WTC11 (cell line): Measurements from ENCODE around the gene SLC8A3. TPM values are rescaled to one million over a fixed set of nuclear protein-coding genes. Genes with fewer than 3 reads are reported as not detected.

Experiments
- ATAC-seq: fragments of 200-7000 bp; cut with Tn5 transposase; 2 replicates; pipeline ENCODE4 v1.10.0; 2021; ENCODE audit warnings: mild to moderate bottlenecking, moderate library complexity
- CTCF ChIA-PET: fragments of 300-600 bp; sonication (Branson Sonifier 250); formaldehyde crosslinking; loops from one replicate; lab custom pipeline; 2021; ENCODE audit warnings: antibody characterized with exemption; lab: Charles Lee
- POLR2A ChIA-PET: fragments of 350-600 bp; sonication (Branson Sonifier 250); formaldehyde crosslinking; loops from one replicate; lab custom pipeline; 2021; ENCODE audit warnings: antibody characterized with exemption; lab: Charles Lee
- DNase-seq: peaks from one replicate; pipeline ENCODE4 v3.0.0; 2021; ENCODE audit warnings: low spot score
- H3K27ac Mint-ChIP-seq: 2 replicates; pipeline ENCODE4 v1.8.0; 2021; ENCODE audit warnings: mixed read lengths
- H3K27me3 Mint-ChIP-seq: 2 replicates; pipeline ENCODE4 v1.8.0; 2021; ENCODE audit warnings: low read depth, mild to moderate bottlenecking, moderate library complexity, mixed read lengths
- H3K36me3 Mint-ChIP-seq: 2 replicates; pipeline ENCODE4 v1.8.0; 2021; ENCODE audit warnings: mixed read lengths
- H3K4me1 Mint-ChIP-seq: 2 replicates; pipeline ENCODE4 v1.8.0; 2022; ENCODE audit warnings: mixed read lengths
- H3K4me3 Mint-ChIP-seq: 2 replicates; pipeline ENCODE4 v1.8.0; 2021; ENCODE audit warnings: mild to moderate bottlenecking, moderate library complexity, mixed read lengths
- H3K9me3 Mint-ChIP-seq: 2 replicates; pipeline ENCODE4 v1.8.0; 2021; ENCODE audit warnings: mixed read lengths
- CBFB ChIP-seq: sonication (generic); formaldehyde crosslinking; IDR thresholded peaks from 2 replicates; pipeline ENCODE4 v1.8.1; 2022; ENCODE audit warnings: mild to moderate bottlenecking, low read depth, missing genetic modification reagents
- EMX1 ChIP-seq: fragments of 250-450 bp; sonication (Bioruptor Pico); IDR thresholded peaks from 2 replicates; pipeline ENCODE4 v1.8.0; 2021; ENCODE audit warnings: mild to moderate bottlenecking
- FOXK1 ChIP-seq: sonication (generic); formaldehyde crosslinking; IDR thresholded peaks from 2 replicates; pipeline ENCODE4 v1.8.0; 2022; ENCODE audit warnings: mild to moderate bottlenecking, moderate library complexity, missing genetic modification reagents
- GRHL2 ChIP-seq: fragments of 250-450 bp; sonication (Bioruptor Pico); IDR thresholded peaks from 2 replicates; pipeline ENCODE4 v1.8.0; 2022; ENCODE audit warnings: mild to moderate bottlenecking, moderate library complexity; ENCODE audit not compliant: insufficient replicate concordance, severe bottlenecking
- HMGA2 ChIP-seq: fragments of 250-450 bp; sonication (Bioruptor Pico); IDR thresholded peaks from 2 replicates; pipeline ENCODE4 v1.4.0; 2021; ENCODE audit warnings: mild to moderate bottlenecking, moderate library complexity
- NR1H2 ChIP-seq: sonication (generic); formaldehyde crosslinking; IDR thresholded peaks from 2 replicates; pipeline ENCODE4 v1.9.0; 2021; ENCODE audit warnings: mild to moderate bottlenecking, moderate library complexity, missing genetic modification reagents
- NR2C2 ChIP-seq: sonication (generic); formaldehyde crosslinking; IDR thresholded peaks from 2 replicates; pipeline ENCODE4 v1.8.0; 2022; ENCODE audit warnings: mild to moderate bottlenecking, missing genetic modification reagents
- ZNF317 ChIP-seq: sonication (generic); formaldehyde crosslinking; IDR thresholded peaks from 2 replicates; pipeline ENCODE4 v1.8.1; 2023; ENCODE audit warnings: low read depth, mild to moderate bottlenecking, moderate library complexity, missing genetic modification reagents, borderline replicate concordance
- ZNF396 ChIP-seq: fragments of 250-450 bp; sonication (Bioruptor Pico); IDR thresholded peaks from 2 replicates; pipeline ENCODE4 v1.8.0; 2021; ENCODE audit warnings: mild to moderate bottlenecking, moderate library complexity, borderline replicate concordance
- ZNF416 ChIP-seq: fragments of 250-450 bp; sonication (Bioruptor Pico); IDR thresholded peaks from 2 replicates; pipeline ENCODE4 v1.9.0; 2021; ENCODE audit warnings: mild to moderate bottlenecking, inconsistent platforms
- ZNF423 ChIP-seq: fragments of 250-450 bp; sonication (Bioruptor Pico); IDR thresholded peaks from 2 replicates; pipeline ENCODE4 v2.1.2; 2022; ENCODE audit warnings: mild to moderate bottlenecking, moderate library complexity
- total RNA-seq: library from RNA; stranded (reverse); gene quantifications from 3 replicates; pipeline ENCODE4 v1.2.3, GENCODE V29; 2021
- TF ChIP-seq, protein P1 (sequence below): sonication (generic); formaldehyde crosslinking; IDR thresholded peaks from 2 replicates; pipeline ENCODE4 v1.8.1; 2023; ENCODE audit warnings: mild to moderate bottlenecking, missing genetic modification reagents, moderate library complexity
- TF ChIP-seq, protein P2 (sequence below): sonication (generic); formaldehyde crosslinking; IDR thresholded peaks from 2 replicates; pipeline ENCODE4 v1.8.0; 2022; ENCODE audit warnings: mild to moderate bottlenecking, missing genetic modification reagents
- TF ChIP-seq, protein P3 (sequence below): sonication (generic); formaldehyde crosslinking; IDR thresholded peaks from 2 replicates; pipeline ENCODE4 v1.8.1; 2022; ENCODE audit warnings: missing genetic modification reagents, borderline replicate concordance
- TF ChIP-seq, protein P4 (sequence below): sonication (generic); formaldehyde crosslinking; IDR thresholded peaks from 2 replicates; pipeline ENCODE4 v1.8.0; 2022; ENCODE audit warnings: mild to moderate bottlenecking, missing genetic modification reagents
- TF ChIP-seq, protein P5 (sequence below): fragments of 250-450 bp; sonication (Bioruptor Pico); IDR thresholded peaks from 2 replicates; pipeline ENCODE4 v1.9.0; 2021; ENCODE audit warnings: moderate library complexity, mild to moderate bottlenecking, inconsistent platforms, borderline replicate concordance

SLC8A3 gene
- total RNA-seq, 1 experiment from 2014 or later = 0.63 TPM

DNA sequence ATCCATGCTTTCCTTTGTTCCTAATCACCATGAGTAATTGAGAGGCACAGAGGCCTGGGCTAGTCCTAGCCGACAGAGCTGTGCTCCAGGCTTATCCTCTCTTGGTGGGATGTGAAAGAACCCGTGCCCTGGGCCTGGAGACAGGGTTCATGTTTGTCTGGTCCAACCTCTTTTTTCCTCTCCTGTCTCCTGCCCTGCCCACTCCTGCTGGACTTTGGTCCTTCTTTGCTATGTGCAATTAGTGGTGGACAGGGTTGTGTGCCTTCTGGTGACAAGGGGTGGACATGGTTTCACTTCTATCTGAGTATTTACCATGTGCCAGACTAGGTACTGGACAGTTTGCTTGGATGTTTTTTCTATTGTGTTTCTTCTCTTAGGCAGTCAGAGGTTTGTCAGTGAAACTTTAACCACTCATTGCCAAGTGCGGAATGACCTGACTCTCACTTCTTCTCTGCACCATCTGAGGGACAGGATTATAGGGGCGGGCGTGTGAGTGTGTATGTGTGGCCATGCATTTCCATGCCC lies 183.4 kb downstream of the SLC8A3 start:
- POLR2A ChIA-PET = no interaction called here
- H3K9me3 Mint-ChIP-seq = no peaks in the 10 kb centered on the region
- CTCF ChIA-PET = interaction anchor here (0.5 kb wide), 1 partner anchor 502 kb away, joined by 3 read pairs; no protein-coding TSS in a partner anchor
- H3K4me3 Mint-ChIP-seq = no peak overlapping the region
- H3K36me3 Mint-ChIP-seq = no peaks in the 10 kb centered on the region
- TF ChIP-seq, protein P1, sequence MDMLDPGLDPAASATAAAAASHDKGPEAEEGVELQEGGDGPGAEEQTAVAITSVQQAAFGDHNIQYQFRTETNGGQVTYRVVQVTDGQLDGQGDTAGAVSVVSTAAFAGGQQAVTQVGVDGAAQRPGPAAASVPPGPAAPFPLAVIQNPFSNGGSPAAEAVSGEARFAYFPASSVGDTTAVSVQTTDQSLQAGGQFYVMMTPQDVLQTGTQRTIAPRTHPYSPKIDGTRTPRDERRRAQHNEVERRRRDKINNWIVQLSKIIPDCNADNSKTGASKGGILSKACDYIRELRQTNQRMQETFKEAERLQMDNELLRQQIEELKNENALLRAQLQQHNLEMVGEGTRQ (CRISPR knock-in tag) = no peak
- no peak for TF ChIP-seq GRHL2 (CRISPR knock-in tag)
- ATAC-seq (no peak), DNase-seq (no peak)
- H3K27ac Mint-ChIP-seq = no peak overlapping the region
- H3K4me1 Mint-ChIP-seq = peaks cover 10% of the 10 kb centered on the region
- no peaks in the 10 kb centered on the region for H3K27me3 Mint-ChIP-seq

DNA sequence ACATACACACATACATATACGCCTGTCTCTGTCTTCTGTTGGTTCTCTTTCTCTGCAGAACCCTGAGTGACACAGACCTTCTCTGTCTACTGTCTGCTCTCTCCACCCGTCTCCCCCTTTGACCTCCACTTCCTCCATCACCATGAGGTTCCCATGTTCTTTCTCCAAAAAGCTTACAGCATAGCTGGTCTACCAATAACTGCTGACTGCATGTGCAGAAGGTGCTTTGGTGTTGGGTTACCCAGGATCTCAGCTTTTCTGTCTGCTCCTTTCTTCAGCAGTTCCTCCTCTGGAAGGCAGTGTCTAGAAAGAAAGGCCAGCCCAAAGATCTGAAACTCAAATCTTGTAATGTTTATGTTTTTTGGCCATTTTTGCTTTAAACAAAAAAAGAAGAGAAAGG lies 184.0 kb downstream of the SLC8A3 start:
- ATAC-seq = no peak

DNA sequence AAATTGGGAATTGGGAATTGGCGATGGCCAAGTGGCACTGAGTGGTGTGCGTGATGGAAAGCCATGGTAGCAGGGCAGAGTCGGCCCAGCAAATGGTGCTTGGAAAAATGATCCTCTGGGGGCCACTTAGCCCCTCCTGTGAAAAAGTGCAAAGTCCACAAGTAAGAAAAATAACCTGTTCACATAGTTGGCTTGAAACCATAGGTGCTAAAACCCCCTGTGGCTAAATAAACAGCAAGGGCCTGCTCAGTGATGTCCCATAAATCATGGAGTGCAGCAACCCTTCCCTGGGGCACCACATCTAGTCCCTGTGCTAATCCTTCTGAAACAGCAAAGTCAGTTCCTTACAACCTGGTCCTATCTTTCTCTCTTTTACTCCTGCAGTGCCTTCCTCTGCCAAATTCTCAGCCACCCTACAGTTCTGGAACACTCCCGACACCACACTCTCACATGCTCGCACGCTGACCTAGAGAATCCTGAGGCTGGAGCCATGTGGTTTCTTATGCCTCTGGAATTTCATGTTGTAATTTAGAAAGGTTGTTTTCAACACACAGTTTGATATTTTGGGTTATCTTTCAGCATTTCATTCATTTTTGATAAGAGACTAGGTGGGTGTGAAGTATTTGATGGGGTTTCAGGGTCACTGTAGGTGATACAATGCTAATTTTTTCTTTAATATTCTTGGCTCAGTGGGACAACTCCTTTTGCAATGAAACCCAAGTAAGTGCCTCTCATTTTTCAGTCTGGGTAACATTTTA lies 186.0 kb downstream of the SLC8A3 start:
- H3K4me1 Mint-ChIP-seq = peaks cover 5% of the 10 kb centered on the region; the same call in 1 of the 2 replicates
- CTCF ChIA-PET = no interaction called here
- H3K9me3 Mint-ChIP-seq = no peaks in the 10 kb centered on the region
- no peak overlapping the region for H3K27ac Mint-ChIP-seq
- no peak for DNase-seq
- POLR2A ChIA-PET = no interaction called here
- H3K4me3 Mint-ChIP-seq = no peak overlapping the region
- no peak for ATAC-seq
- no peak for TF ChIP-seq CBFB (CRISPR knock-in tag)
- TF ChIP-seq, protein P2, sequence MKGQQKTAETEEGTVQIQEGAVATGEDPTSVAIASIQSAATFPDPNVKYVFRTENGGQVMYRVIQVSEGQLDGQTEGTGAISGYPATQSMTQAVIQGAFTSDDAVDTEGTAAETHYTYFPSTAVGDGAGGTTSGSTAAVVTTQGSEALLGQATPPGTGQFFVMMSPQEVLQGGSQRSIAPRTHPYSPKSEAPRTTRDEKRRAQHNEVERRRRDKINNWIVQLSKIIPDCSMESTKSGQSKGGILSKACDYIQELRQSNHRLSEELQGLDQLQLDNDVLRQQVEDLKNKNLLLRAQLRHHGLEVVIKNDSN = no peak
- TF ChIP-seq, all 79 proteins: peak for 0
- Mint-ChIP-seq H3K36me3 (no peaks in the 10 kb centered on the region), H3K27me3 (no peaks in the 10 kb centered on the region)

More for the DNA sequence above, 184.0 kb downstream of the SLC8A3 start:
- no peaks in the 10 kb centered on the region for H3K27me3 Mint-ChIP-seq
- CTCF ChIA-PET = no interaction called here
- DNase-seq = no peak
- no peak for TF ChIP-seq NR2C2 (CRISPR knock-in tag)
- no peak for TF ChIP-seq FOXK1
- TF ChIP-seq, protein P3, sequence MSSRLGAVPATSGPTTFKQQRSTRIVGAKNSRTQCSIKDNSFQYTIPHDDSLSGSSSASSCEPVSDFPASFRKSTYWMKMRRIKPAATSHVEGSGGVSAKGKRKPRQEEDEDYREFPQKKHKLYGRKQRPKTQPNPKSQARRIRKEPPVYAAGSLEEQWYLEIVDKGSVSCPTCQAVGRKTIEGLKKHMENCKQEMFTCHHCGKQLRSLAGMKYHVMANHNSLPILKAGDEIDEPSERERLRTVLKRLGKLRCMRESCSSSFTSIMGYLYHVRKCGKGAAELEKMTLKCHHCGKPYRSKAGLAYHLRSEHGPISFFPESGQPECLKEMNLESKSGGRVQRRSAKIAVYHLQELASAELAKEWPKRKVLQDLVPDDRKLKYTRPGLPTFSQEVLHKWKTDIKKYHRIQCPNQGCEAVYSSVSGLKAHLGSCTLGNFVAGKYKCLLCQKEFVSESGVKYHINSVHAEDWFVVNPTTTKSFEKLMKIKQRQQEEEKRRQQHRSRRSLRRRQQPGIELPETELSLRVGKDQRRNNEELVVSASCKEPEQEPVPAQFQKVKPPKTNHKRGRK (CRISPR knock-in tag) = no peak
- TF ChIP-seq ZNF317 (CRISPR knock-in tag) = no peak
- no peak overlapping the region for H3K27ac Mint-ChIP-seq
- POLR2A ChIA-PET = no interaction called here
- H3K4me3 Mint-ChIP-seq = no peak overlapping the region
- H3K36me3 Mint-ChIP-seq = no peaks in the 10 kb centered on the region
- no peaks in the 10 kb centered on the region for H3K9me3 Mint-ChIP-seq
- peaks cover 10% of the 10 kb centered on the region for H3K4me1 Mint-ChIP-seq

DNA sequence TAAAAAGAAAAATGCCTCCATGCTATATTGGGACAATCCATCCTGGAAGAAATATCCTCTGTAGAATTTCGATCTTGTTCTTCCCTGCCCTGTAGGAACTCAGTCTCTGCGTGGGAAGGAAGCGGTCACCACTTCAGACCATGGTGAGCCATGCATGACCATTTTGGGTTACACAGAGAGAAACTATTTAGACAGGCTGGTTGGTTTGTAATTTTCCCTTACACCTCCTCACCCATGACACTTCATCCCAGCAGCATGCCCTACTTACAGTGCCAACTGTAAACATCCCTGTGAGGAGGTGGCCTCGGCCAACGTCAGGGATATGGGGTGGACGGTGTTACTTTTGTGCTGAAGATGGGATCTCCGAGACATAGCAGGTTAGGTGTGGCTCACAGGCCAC lies 188.2 kb downstream of the SLC8A3 start:
- no peaks in the 10 kb centered on the region for H3K27me3 Mint-ChIP-seq
- no peaks in the 10 kb centered on the region for H3K36me3 Mint-ChIP-seq
- no peak for DNase-seq
- ATAC-seq = no peak
- no peaks in the 10 kb centered on the region for H3K9me3 Mint-ChIP-seq
- H3K4me3 Mint-ChIP-seq = no peak overlapping the region
- CTCF ChIA-PET = interaction anchor here (1.6 kb wide), 1 partner anchor 13 kb away, joined by 5 read pairs; no protein-coding TSS in a partner anchor
- POLR2A ChIA-PET = no interaction called here
- no peak overlapping the region for H3K27ac Mint-ChIP-seq
- peaks cover 5% of the 10 kb centered on the region; the same call in 1 of the 2 replicates for H3K4me1 Mint-ChIP-seq
- TF ChIP-seq, protein P4, sequence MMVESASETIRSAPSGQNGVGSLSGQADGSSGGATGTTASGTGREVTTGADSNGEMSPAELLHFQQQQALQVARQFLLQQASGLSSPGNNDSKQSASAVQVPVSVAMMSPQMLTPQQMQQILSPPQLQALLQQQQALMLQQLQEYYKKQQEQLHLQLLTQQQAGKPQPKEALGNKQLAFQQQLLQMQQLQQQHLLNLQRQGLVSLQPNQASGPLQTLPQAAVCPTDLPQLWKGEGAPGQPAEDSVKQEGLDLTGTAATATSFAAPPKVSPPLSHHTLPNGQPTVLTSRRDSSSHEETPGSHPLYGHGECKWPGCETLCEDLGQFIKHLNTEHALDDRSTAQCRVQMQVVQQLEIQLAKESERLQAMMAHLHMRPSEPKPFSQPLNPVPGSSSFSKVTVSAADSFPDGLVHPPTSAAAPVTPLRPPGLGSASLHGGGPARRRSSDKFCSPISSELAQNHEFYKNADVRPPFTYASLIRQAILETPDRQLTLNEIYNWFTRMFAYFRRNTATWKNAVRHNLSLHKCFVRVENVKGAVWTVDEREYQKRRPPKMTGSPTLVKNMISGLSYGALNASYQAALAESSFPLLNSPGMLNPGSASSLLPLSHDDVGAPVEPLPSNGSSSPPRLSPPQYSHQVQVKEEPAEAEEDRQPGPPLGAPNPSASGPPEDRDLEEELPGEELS (CRISPR knock-in tag) = no peak
- no peak for TF ChIP-seq HMGA2 (CRISPR knock-in tag)
- TF ChIP-seq, protein P1 (CRISPR knock-in tag) = no peak
- no peak for TF ChIP-seq ZNF423 (CRISPR knock-in tag)
- TF ChIP-seq ZNF416 (CRISPR knock-in tag) = no peak
- no peak for TF ChIP-seq ZNF396 (CRISPR knock-in tag)
- TF ChIP-seq, protein P5, sequence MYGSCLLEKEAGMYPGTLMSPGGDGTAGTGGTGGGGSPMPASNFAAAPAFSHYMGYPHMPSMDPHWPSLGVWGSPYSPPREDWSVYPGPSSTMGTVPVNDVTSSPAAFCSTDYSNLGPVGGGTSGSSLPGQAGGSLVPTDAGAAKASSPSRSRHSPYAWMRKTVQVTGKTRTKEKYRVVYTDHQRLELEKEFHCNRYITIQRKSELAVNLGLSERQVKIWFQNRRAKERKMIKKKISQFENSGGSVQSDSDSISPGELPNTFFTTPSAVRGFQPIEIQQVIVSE (CRISPR knock-in tag) = no peak
- no peak for TF ChIP-seq NR1H2
- TF ChIP-seq EMX1 = no peak
